IMR-90 (cell line): ENCODE measurements around the gene PUS3. TPM values are rescaled to one million over a fixed set of nuclear protein-coding genes. Genes with fewer than 3 reads are reported as not detected.

Experiments
- ATAC-seq: fragments of 200-7000 bp; cut with Tn5 transposase; 2 replicates; pipeline ENCODE4 v1.9.1; 2020; ENCODE audit warnings: low read depth, mild to moderate bottlenecking, moderate library complexity
- BruUV-seq: library from RNA; stranded (reverse); fragments of 400-500 nt; replicated peaks from 2 replicates; lab custom pipeline; 2021; lab: Mats Ljungman, UMichigan
- CTCF ChIA-PET: fragments of 300-600 bp; formaldehyde crosslinking; extraction: SDS; loops from one replicate; lab custom pipeline; 2021; ENCODE audit warnings: antibody characterized with exemption; lab: Yijun Ruan, JAX
- POLR2A ChIA-PET: fragments of 300-600 bp; sonication (Branson Sonifier 250); formaldehyde crosslinking; loops from one replicate; lab custom pipeline; 2022; ENCODE audit warnings: antibody characterized with exemption; ENCODE audit not compliant: unreplicated experiment; lab: Charles Lee
- DNase-seq: peaks from one replicate; pipeline ENCODE4 v3.0.0; 2013
- H2AFZ ChIP-seq: replicated peaks from 2 replicates; pipeline ENCODE3; 2013; ENCODE audit warnings: low read length, mild to moderate bottlenecking; ENCODE audit not compliant: poor library complexity
- H2AK5ac ChIP-seq: 2 replicates; pipeline ENCODE4 v1.6.1; 2013; ENCODE audit warnings: low read depth, low read length, inconsistent platforms
- H2AK9ac ChIP-seq: replicated peaks from 2 replicates; pipeline ENCODE3; 2013; ENCODE audit warnings: mild to moderate bottlenecking, low read depth, low read length, moderate library complexity; ENCODE audit not compliant: poor library complexity
- H2BK120ac ChIP-seq: 2 replicates; pipeline ENCODE4 v1.6.1; 2013; ENCODE audit warnings: low read depth, low read length, inconsistent platforms
- H2BK15ac ChIP-seq: 3 replicates; pipeline ENCODE4 v1.6.1; 2013; ENCODE audit warnings: low read depth, low read length, inconsistent platforms
- H2BK20ac ChIP-seq: 2 replicates; pipeline ENCODE4 v1.6.1; 2013; ENCODE audit warnings: low read depth, mild to moderate bottlenecking, inconsistent platforms, low read length, moderate library complexity
- H2BK5ac ChIP-seq: 2 replicates; pipeline ENCODE4 v1.6.1; 2013; ENCODE audit warnings: mild to moderate bottlenecking, low read depth, low read length, inconsistent platforms; ENCODE audit not compliant: poor library complexity, severe bottlenecking
- H3K14ac ChIP-seq: replicated peaks from 2 replicates; pipeline ENCODE4 v1.6.1; 2013; ENCODE audit warnings: low read depth, low read length, inconsistent platforms
- H3K18ac ChIP-seq: 2 replicates; pipeline ENCODE4 v1.6.1; 2013; ENCODE audit warnings: low read depth, low read length, control low read depth
- H3K23ac ChIP-seq: 2 replicates; pipeline ENCODE4 v1.6.1; 2013; ENCODE audit warnings: low read depth, low read length, inconsistent platforms
- H3K27ac ChIP-seq: 2 replicates; pipeline ENCODE4 v1.5.1; 2013; ENCODE audit warnings: mild to moderate bottlenecking, control low read depth, low read length; ENCODE audit not compliant: insufficient read depth
- H3K27me3 ChIP-seq: 2 replicates; pipeline ENCODE4 v1.6.1; 2013; ENCODE audit warnings: low read length; ENCODE audit not compliant: control insufficient read depth, insufficient read depth
- H3K36me3 ChIP-seq: 2 replicates; pipeline ENCODE4 v1.6.1; 2013; ENCODE audit warnings: low read length, mixed read lengths; ENCODE audit not compliant: control insufficient read depth, insufficient read depth
- H3K4ac ChIP-seq: 2 replicates; pipeline ENCODE4 v1.6.1; 2013; ENCODE audit warnings: low read depth, low read length, inconsistent platforms
- H3K4me1 ChIP-seq: 2 replicates; pipeline ENCODE4 v1.6.1; 2013; ENCODE audit warnings: low read length, mixed read lengths; ENCODE audit not compliant: control insufficient read depth, insufficient read depth
- H3K4me2 ChIP-seq: 2 replicates; pipeline ENCODE4 v1.6.1; 2013; ENCODE audit warnings: low read depth, mild to moderate bottlenecking, control low read depth, low read length, moderate library complexity
- H3K4me3 ChIP-seq: 2 replicates; pipeline ENCODE4 v1.5.1; 2013; ENCODE audit warnings: low read depth, mild to moderate bottlenecking, control low read depth, low read length, moderate library complexity; ENCODE audit not compliant: insufficient read depth
- H3K56ac ChIP-seq: 2 replicates; pipeline ENCODE4 v1.6.1; 2013; ENCODE audit warnings: low read length, inconsistent platforms; ENCODE audit not compliant: insufficient read depth; ENCODE audit errors: extremely low read depth
- H3K79me1 ChIP-seq, 2 experiments: 2 replicates each; pipeline ENCODE4 v1.6.1; 2013; ENCODE audit warnings: low read length in 2 of 2, inconsistent platforms in 1 of 2, low read depth in 1 of 2
- H3K9ac ChIP-seq: 2 replicates; pipeline ENCODE4 v1.6.1; 2013; ENCODE audit warnings: low read depth, low read length, control low read depth
- H3K9me1 ChIP-seq: 2 replicates; pipeline ENCODE4 v1.6.1; 2013; ENCODE audit warnings: low read length, inconsistent platforms; ENCODE audit not compliant: insufficient read depth
- H3K9me3 ChIP-seq: 2 replicates; pipeline ENCODE4 v1.6.1; 2013; ENCODE audit warnings: low read length; ENCODE audit not compliant: control insufficient read depth, insufficient read depth
- H4K20me1 ChIP-seq: 2 replicates; pipeline ENCODE4 v1.6.1; 2013; ENCODE audit warnings: low read length, inconsistent platforms; ENCODE audit not compliant: insufficient read depth
- H4K5ac ChIP-seq: 2 replicates; pipeline ENCODE4 v1.6.1; 2013; ENCODE audit warnings: mild to moderate bottlenecking, low read depth, low read length, control low read depth
- H4K8ac ChIP-seq, 2 experiments: 2 replicates each; pipeline ENCODE4 v1.6.1; 2013; ENCODE audit warnings: low read depth in 2 of 2, low read length in 2 of 2, control low read depth in 1 of 2, inconsistent platforms in 1 of 2
- H4K91ac ChIP-seq: 2 replicates; pipeline ENCODE4 v1.6.1; 2013; ENCODE audit warnings: low read depth, low read length, inconsistent platforms; ENCODE audit not compliant: insufficient read depth
- BHLHE40 ChIP-seq: fragments of 150-350 bp; IDR thresholded peaks from 2 replicates; pipeline ENCODE4 v1.6.1; 2016; ENCODE audit warnings: mild to moderate bottlenecking, low read depth, low read length
- CEBPB ChIP-seq: IDR thresholded peaks from 2 replicates; pipeline ENCODE4 v1.6.1; 2012; ENCODE audit warnings: low read depth, low read length, improper control_type of control experiment
- CHD1 ChIP-seq: IDR thresholded peaks from 2 replicates; pipeline ENCODE4 v1.6.1; 2012; ENCODE audit warnings: low read depth, low read length, improper control_type of control experiment
- FOS ChIP-seq: fragments of 150-350 bp; IDR thresholded peaks from 2 replicates; pipeline ENCODE4 v1.6.1; 2016; ENCODE audit warnings: low read depth, low read length
- MAFK ChIP-seq: IDR thresholded peaks from 2 replicates; pipeline ENCODE4 v1.6.1; 2012; ENCODE audit warnings: low read depth, low read length, improper control_type of control experiment
- MAZ ChIP-seq: IDR thresholded peaks from 2 replicates; pipeline ENCODE4 v1.6.1; 2012; ENCODE audit warnings: low read depth, mild to moderate bottlenecking, low read length, improper control_type of control experiment, moderate library complexity, borderline replicate concordance
- MXI1 ChIP-seq: IDR thresholded peaks from 2 replicates; pipeline ENCODE4 v1.6.1; 2012; ENCODE audit warnings: low read depth, mild to moderate bottlenecking, low read length, moderate library complexity, borderline replicate concordance
- NFE2L2 ChIP-seq: fragments of 150-350 bp; IDR thresholded peaks from 2 replicates; pipeline ENCODE4 v1.6.1; 2016; ENCODE audit warnings: low read depth, mild to moderate bottlenecking, low read length
- POLR2A ChIP-seq: IDR thresholded peaks from 2 replicates; pipeline ENCODE4 v1.6.1; 2012; ENCODE audit warnings: mild to moderate bottlenecking, low read depth, low read length
- RAD21 ChIP-seq: IDR thresholded peaks from 2 replicates; pipeline ENCODE4 v1.6.1; 2012; ENCODE audit warnings: low read length, improper control_type of control experiment
- RCOR1 ChIP-seq: IDR thresholded peaks from 2 replicates; pipeline ENCODE4 v1.6.1; 2012; ENCODE audit warnings: mild to moderate bottlenecking, low read length, improper control_type of control experiment; ENCODE audit not compliant: insufficient replicate concordance
- RFX5 ChIP-seq: IDR thresholded peaks from 2 replicates; pipeline ENCODE4 v1.8.0; 2012; ENCODE audit warnings: low read depth, mild to moderate bottlenecking, low read length, moderate library complexity
- SMC3 ChIP-seq: fragments of 150-350 bp; IDR thresholded peaks from 2 replicates; pipeline ENCODE4 v1.6.1; 2016; ENCODE audit warnings: low read depth, mild to moderate bottlenecking, antibody characterized with exemption, low read length, moderate library complexity
- WGBS, 2 experiments: methylation state at CpG; one replicate each; pipeline versions ENCODE4 v1.1.5 to v1.1.7; 2013; ENCODE audit warnings: missing lambda C conversion rate in 2 of 2; ENCODE audit not compliant: insufficient read length in 1 of 2; ENCODE audit errors: extremely low coverage in 2 of 2; 5-methylcytosine and 5-hydroxymethylcytosine counted together
- dilution Hi-C: fragments of 300-500 bp; cut with HindIII; formaldehyde crosslinking; loops from one replicate; pipeline ENCODE4 v1.14.3; 2018; ENCODE audit warnings: low sequenced_read_pairs; ENCODE audit not compliant: unreplicated experiment
- in situ Hi-C: fragments of 300-500 bp; cut with MboI; formaldehyde crosslinking; loops from 3 replicates; pipeline ENCODE4 v1.14.3; 2019; ENCODE audit warnings: low sequenced_read_pairs, inconsistent platforms, mixed read lengths
- intact Hi-C: fragments of 100-400 bp; cut with micrococcal nuclease; formaldehyde crosslinking; loops from 2 replicates; pipeline ENCODE4 v1.10.0; 2022
- polyA plus RNA-seq, 3 experiments: library from polyadenylated mRNA; depleted of rRNA; stranded (reverse); fragments of >200 nt; gene quantifications; 2 replicates each; pipeline ENCODE4 v1.2.3, GENCODE V29; 2012; ENCODE audit warnings: low replicate concordance in 1 of 3
- total RNA-seq: library from RNA; depleted of rRNA; stranded (reverse); fragments of >200 nt; gene quantifications from 2 replicates; pipeline ENCODE4 v1.2.3, GENCODE V29; 2012
- TF ChIP-seq, protein P1 (sequence below): fragments of 150-350 bp; IDR thresholded peaks from 2 replicates; pipeline ENCODE4 v1.6.1; 2017; ENCODE audit warnings: mild to moderate bottlenecking, antibody characterized with exemption, low read length, low read depth
- TF ChIP-seq, protein P2 (sequence below): conservative IDR thresholded peaks from 2 replicates; pipeline ENCODE4 v1.5.1; 2012; ENCODE audit warnings: mild to moderate bottlenecking, low read depth, low read length, improper control_type of control experiment
- TF ChIP-seq, protein P3 (sequence below): fragments of 150-350 bp; IDR thresholded peaks from 2 replicates; pipeline ENCODE4 v1.6.1; 2016; ENCODE audit warnings: low read depth, mild to moderate bottlenecking, low read length, moderate library complexity, borderline replicate concordance

PUS3 gene
- total and polyA plus RNA-seq, 2 of the 4 experiments (the other 2 are of a cell fraction): 6.1 to 11.7 TPM

DNA sequence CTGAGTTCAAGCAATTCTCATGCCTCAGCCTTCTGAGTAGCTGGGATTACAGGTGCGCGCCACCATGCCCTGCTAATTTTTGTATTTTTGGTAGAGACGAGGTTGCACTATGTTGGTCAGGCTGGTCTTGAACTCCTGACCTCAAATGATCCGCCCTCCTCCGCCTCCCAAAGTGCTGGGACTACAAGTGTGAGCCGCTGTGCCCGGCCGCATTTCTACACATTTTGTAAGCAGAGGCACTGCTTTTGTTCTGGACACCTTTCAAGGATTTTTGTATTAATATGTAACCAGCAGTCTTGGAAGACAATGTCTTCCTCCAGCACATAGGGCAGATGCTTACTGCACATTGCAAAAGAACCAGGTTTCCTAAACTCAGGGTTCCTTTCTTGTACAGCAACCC is 31.5 kb upstream of the PUS3 start:
- no peak overlapping the region for H2AK9ac ChIP-seq
- no peak overlapping the region for H2BK20ac ChIP-seq
- no peak overlapping the region for H3K18ac ChIP-seq
- no peak overlapping the region for H3K56ac ChIP-seq
- WGBS, 2 experiments: no CpG with 5 or more reads among the region's 8 CpGs
- BruUV-seq: no TSS peak
- H4K5ac ChIP-seq: no peak overlapping the region
- no peaks in the 10 kb centered on the region for H3K9me3 ChIP-seq
- H3K9ac ChIP-seq: no peak overlapping the region
- TF ChIP-seq RAD21: no peak
- no peak for TF ChIP-seq NFE2L2
- no peak for TF ChIP-seq CEBPB
- no peak for TF ChIP-seq SMC3
- no peak for TF ChIP-seq FOS
- no peak for TF ChIP-seq MAZ
- TF ChIP-seq RCOR1: no peak
- TF ChIP-seq RFX5: no peak
- no peak for TF ChIP-seq POLR2A
- TF ChIP-seq MAFK: no peak
- no peak for TF ChIP-seq CHD1
- TF ChIP-seq, protein P1, sequence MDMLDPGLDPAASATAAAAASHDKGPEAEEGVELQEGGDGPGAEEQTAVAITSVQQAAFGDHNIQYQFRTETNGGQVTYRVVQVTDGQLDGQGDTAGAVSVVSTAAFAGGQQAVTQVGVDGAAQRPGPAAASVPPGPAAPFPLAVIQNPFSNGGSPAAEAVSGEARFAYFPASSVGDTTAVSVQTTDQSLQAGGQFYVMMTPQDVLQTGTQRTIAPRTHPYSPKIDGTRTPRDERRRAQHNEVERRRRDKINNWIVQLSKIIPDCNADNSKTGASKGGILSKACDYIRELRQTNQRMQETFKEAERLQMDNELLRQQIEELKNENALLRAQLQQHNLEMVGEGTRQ: no peak
- TF ChIP-seq, protein P2, sequence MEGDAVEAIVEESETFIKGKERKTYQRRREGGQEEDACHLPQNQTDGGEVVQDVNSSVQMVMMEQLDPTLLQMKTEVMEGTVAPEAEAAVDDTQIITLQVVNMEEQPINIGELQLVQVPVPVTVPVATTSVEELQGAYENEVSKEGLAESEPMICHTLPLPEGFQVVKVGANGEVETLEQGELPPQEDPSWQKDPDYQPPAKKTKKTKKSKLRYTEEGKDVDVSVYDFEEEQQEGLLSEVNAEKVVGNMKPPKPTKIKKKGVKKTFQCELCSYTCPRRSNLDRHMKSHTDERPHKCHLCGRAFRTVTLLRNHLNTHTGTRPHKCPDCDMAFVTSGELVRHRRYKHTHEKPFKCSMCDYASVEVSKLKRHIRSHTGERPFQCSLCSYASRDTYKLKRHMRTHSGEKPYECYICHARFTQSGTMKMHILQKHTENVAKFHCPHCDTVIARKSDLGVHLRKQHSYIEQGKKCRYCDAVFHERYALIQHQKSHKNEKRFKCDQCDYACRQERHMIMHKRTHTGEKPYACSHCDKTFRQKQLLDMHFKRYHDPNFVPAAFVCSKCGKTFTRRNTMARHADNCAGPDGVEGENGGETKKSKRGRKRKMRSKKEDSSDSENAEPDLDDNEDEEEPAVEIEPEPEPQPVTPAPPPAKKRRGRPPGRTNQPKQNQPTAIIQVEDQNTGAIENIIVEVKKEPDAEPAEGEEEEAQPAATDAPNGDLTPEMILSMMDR: no peak
- TF ChIP-seq BHLHE40: no peak
- TF ChIP-seq, protein P3, sequence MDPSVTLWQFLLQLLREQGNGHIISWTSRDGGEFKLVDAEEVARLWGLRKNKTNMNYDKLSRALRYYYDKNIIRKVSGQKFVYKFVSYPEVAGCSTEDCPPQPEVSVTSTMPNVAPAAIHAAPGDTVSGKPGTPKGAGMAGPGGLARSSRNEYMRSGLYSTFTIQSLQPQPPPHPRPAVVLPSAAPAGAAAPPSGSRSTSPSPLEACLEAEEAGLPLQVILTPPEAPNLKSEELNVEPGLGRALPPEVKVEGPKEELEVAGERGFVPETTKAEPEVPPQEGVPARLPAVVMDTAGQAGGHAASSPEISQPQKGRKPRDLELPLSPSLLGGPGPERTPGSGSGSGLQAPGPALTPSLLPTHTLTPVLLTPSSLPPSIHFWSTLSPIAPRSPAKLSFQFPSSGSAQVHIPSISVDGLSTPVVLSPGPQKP: no peak
- no peak for TF ChIP-seq MXI1
- H3K36me3 ChIP-seq: no peaks in the 10 kb centered on the region
- no peak overlapping the region for H2AK5ac ChIP-seq
- H3K27ac ChIP-seq: no peak overlapping the region
- no peaks in the 10 kb centered on the region for H3K79me1 ChIP-seq
- H3K9me1 ChIP-seq: no peaks in the 10 kb centered on the region
- H4K20me1 ChIP-seq: no peaks in the 10 kb centered on the region
- no peaks in the 10 kb centered on the region; the same call in 1 of the 2 replicates for H3K4me1 ChIP-seq
- dilution Hi-C loops (no loop called here), intact Hi-C loops (no loop called here), in situ Hi-C loops (no loop called here)
- no peak overlapping the region for H2BK15ac ChIP-seq
- no peak overlapping the region for H3K23ac ChIP-seq
- ChIA-PET CTCF (no interaction called here), POLR2A (no interaction called here)
- peaks cover 31% of the 10 kb centered on the region for H3K27me3 ChIP-seq
- no peak overlapping the region for H2BK5ac ChIP-seq
- no peak for DNase-seq
- H2AFZ ChIP-seq: no peak overlapping the region
- H4K8ac ChIP-seq: no peak overlapping the region
- H2BK120ac ChIP-seq: no peak overlapping the region
- ATAC-seq: no peak
- no peak overlapping the region for H3K4me3 ChIP-seq
- no peak overlapping the region for H3K14ac ChIP-seq
- no peak overlapping the region for H3K4ac ChIP-seq
- H4K91ac ChIP-seq: no peak overlapping the region
- H3K4me2 ChIP-seq: no peak overlapping the region
